KG1 (cell line): ENCODE data around the gene MDGA2.

ENCODE experiments used
- DNase-seq: peaks from one replicate; lab custom pipeline; 2025; lab: John Stamatoyannopoulos, UW

MDGA2 gene

GRCh38 chr14:47120645-47121044 is 554.8 kb downstream of the MDGA2 start:
- DNase-seq, result no peak

DNA sequence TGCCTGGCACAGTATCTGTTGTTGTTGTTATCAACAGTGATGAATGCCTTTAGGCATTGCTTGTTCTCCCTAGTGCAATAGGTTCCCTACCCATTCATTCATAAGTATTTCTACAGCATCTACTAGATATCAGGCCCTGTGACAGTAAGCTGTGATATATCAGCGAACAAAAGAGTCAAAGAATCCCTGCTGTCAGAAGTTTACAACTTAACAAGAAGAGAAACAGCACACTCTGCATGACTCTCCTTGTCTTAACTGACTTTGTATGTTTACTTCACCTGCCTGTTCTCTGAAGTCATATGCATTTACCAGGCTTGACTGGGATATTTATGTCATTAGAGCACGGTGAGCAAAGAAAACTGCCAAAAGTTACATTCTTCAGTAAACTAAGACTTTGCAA is 571.6 kb downstream of the MDGA2 start:
- no peak for DNase-seq

DNA sequence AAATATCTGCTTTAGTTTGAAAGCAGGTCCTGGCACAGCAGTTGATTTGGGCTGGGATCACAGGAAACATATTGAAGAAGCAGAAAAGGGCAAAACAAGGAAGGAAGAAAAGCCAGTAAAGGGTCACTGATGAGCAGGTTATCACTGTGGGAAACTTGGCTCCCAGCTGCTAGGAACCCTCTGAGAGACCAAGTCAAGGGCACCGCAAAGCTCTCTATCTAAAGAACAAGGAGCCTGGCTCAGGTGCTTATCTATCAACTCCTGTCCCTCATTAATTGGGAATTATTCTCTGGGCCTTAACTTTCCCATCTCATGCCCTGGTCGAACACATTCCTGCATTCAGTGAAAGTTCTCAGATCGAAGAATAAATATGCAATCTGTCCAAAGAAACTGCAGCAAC is 572.9 kb downstream of the MDGA2 start:
- no peak for DNase-seq

GRCh38 chr14:47085678-47086077 is 589.7 kb downstream of the MDGA2 start:
- DNase-seq, result no peak

DNA sequence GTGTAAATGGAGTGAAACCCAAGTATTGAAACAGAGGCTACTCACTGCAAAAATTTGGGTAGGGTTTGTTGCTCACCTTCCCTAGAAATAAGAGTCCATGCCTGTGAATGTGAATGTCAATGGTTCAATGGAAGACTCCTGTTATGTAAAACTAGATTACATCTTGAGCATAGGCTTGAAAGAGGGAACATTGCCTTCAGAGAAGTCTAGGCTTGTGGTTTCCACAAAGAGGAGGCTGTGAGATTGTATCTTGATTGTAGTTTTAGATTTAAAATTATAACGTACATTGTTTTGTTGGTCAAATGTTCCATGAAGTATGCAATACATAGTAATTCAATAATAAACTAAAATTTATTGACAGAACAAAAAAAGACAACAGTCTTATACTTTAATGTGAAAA is 610.1 kb downstream of the MDGA2 start:
- DNase-seq, result no peak

GRCh38 chr14:47060050-47060449 is 615.4 kb downstream of the MDGA2 start:
- no peak for DNase-seq

- no peak for DNase-seq
Measured at GRCh38 chr14:47057364-47057763, 618.0 kb downstream of the MDGA2 start.

DNA sequence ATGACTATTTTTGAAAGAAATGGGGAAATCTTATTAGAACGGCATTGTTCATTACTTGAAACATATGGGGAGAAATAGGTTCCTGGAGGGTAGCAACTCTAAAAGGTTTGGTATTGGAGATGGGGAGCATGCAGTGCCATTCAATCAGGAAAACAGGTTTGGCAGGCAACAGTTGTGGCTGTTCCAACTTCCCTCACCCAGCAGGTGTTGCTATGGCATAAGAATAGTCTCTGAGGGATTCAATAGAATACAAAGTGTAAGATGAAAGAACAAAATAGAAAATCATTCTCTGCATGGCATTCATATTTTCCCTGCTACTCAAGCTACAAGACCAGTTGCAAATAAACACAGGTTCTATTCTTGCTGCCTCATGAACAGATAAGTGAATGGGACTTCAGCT is 630.6 kb downstream of the MDGA2 start:
- DNase-seq, result no peak

DNA sequence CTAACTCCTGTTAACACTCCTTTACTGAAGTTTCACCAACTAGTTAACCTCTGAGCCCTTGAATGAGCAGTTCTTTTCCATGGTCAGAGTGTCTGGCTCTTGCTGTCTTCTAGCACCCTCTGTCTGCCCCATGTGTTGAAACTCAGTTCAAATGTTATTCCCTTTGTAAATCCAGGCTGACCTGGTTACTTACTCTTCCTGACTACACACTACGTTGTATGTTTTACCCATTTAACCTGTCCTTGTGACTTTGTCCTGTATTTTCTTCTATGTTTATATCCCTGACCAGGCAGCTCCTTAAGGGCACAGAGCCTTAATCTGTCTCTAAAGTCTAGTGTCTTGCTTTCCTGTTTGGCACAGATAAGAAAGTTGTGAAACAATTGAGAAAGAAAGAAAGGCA is 634.9 kb downstream of the MDGA2 start:
- DNase-seq, result no peak

DNA sequence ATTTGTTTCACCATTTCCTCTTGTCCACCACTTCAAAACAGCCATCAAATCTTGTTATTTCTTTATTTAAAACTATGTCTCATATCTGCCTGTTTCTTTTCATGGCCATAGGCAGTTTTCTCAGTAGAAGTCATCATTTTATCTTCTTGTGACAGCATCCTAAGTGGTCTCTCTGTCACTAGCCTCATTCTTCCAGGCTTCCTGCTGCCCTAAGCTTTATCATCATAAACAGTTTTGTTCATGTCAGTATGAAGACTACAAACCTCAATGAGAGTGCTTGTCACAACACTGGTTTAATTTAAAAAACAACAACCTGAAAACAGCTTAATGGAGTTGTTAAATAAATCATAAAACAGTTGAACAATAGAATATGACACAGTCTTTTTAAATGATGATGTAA is 636.1 kb downstream of the MDGA2 start:
- DNase-seq, result no peak

- no peak for DNase-seq
Measured at GRCh38 chr14:47022721-47023120, 652.7 kb downstream of the MDGA2 start.

DNA sequence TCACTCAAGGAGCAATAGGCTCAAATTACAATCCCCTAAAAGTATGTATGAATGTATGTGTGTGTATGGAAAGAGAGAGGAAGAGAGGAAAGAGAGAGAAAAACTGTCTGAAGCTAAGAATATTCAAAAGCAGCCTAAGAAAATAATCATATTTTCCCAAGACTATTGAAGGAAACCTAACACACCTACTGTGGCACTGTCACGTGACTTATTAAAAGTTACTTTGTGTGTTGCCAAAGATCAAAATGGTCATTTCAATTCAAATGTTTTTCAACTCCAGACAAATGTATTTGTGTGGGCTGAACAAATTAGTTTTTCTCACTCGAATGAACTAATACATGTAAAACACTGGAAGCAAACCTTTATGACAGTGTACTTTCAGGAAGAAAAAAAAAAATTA is 654.9 kb downstream of the MDGA2 start:
- no peak for DNase-seq

DNA sequence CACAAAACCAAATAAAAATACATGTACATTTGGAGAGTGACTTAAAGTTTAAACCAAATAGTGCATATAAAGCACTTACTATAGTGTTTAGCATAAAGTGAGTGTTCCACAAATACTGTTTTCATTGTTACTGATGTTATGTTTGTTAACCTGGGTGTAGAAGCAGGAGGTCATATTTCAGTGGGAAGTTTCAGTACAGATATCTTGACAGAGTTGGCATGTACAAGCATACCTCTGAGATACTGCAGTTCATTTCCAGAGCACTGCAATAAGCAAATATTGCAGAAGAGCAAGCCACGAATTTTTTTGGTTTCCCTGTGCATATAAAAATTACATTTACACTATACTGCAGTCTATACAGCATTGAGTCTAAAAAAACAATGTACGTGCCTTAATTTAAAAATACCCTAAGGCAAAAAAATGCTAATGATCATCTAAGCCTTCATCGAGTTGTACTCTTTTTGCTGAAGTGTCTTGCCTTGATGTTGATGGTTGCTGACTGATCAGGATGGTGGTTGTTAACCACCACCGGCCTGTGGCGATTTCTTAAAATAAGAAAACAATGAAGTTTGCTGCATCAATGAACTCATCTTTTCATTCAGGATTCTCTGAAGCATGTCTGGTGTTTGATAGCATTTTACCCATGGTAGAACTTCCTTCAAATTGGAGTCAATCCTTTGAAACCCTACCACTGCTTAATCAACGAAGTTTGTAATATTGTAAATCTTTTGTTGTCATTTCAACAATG is 662.7 kb downstream of the MDGA2 start:
- DNase-seq, result no peak

GRCh38 chr14:47009615-47010014 is 665.8 kb downstream of the MDGA2 start:
- DNase-seq, result no peak

DNA sequence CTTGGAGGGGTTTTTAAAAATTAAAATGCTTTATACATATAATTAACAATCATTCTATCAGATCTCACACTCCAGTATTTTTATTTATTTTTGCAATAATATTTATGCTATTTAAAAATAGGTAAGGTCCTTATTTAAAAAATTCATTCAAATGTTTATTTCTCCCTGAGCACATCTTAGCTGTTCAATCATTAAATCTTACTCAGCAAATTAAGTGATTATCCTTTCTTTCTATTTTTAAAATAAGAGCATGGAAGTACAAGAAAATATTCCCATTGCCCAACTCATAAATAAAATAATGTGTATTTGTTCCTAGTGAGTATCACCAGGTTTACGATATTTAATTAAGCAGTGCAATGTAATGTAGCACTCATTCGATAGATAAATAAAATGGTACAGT is 666.7 kb downstream of the MDGA2 start:
- DNase-seq, result no peak

DNA sequence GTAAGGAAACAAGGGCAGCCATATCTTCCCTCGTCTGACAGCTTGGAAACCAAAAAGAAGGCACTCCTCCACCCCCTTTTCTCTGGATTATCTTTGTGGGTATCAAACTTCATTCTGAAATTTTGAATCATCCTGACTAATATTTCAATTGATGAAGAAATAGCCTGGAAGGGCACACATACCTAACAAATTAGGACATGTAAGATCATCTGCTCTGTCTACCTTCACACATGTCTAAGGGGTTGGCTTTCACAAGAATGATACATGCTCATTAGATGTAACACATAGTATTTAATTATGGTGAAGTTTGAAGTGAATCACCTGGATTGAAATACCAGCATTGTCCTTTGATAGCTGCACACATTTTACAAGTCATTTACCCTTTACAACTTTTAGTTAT is 675.7 kb downstream of the MDGA2 start:
- DNase-seq, result no peak

- no peak for DNase-seq
Measured at GRCh38 chr14:46989566-46989965, 685.8 kb downstream of the MDGA2 start.

DNA sequence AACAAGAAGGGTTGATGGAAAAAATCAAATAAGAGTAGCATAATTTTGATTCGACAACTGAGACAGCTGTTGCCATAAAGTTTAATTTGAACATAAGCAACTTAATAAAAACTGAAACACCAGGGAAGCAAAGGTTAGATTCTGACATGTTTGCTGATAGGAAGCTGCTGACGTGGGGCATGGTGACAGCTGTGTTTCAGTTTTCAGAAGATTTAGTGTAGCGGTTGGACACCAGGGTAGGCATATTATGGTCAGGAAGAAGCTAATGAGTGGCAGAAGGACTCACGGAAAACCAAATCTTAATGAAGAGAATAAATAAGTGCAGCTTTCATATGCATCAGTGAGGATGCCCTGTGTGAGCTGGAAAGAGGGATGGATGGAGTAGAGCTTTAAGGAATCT is 687.1 kb downstream of the MDGA2 start:
- DNase-seq, result no peak

DNA sequence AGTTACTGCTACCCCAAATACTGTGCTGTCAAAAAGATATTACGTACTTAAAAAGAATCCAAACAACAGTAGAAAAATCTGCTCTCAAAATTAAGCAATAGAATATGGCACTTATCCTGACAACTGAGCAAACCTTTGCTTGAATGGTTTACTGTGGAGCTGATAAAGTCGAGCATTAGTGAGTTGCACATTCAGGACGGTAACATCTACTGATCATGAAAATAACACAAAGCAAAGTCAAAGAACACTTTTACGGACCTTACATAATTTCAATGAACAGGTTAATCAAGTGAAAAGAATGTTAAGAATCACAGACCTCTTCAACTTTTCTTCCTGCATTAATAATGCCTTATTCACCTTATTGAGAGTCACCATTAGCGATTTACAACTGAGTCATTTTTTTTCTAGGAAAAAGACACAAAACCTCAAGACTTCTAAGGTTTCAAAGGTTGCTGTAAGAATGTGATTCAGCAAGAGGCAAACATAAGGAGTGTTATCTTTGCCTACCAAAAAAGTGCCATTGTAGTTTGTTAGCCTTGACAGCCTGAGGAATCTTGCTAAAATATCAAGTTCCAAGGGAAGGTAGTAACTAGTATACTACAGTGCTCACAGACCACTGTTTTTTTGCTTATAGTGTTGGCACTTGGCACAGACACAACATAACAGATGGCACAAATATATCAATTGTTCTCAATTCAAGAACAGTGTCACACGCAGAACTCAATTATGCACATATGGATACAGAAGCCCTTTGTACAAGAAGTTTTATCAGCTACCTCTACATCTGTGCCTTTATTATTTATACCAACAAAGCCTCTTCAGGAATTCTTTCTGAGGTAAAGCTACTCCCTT is 689.6 kb downstream of the MDGA2 start:
- DNase-seq, result no peak

GRCh38 chr14:46973295-46973694 is 702.1 kb downstream of the MDGA2 start:
- DNase-seq, result no peak

DNA sequence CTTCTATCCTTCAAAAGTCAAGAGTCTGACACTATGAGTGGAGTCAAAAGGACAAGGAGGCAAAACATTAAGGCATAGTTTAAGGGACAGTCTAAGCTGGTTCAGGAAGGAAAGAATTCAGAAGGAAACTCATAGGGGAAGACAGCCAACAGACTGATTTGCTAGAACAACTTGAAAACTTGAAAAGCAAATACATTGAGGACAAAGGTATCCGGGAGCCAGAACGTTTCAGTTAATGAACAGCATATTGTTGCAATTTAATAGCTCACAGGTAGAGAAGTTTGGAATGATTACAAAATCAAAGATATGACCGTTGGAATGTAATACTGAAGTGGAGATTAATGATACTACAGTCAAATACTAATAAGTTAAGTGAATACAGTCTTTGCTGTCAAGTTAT is 711.0 kb downstream of the MDGA2 start:
- no peak for DNase-seq

DNA sequence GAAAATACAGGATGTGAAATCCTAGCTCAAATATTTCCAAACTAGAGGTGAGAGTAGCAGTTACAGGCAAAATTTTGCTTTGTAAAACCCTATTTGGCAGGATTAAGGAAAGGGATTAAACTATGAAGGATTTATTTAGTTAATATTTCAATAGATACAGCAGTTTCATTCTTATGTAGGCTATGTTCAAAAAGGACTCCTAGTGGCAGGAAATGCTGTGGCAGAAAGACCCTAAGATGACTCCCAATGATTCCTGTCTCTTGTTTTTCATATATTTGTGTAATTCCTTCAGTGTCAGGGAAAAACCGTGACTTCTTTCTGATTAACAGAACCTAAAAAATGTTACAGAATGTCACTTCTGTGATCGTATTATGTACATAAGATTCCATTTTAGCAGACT is 724.3 kb downstream of the MDGA2 start:
- DNase-seq, result no peak

DNA sequence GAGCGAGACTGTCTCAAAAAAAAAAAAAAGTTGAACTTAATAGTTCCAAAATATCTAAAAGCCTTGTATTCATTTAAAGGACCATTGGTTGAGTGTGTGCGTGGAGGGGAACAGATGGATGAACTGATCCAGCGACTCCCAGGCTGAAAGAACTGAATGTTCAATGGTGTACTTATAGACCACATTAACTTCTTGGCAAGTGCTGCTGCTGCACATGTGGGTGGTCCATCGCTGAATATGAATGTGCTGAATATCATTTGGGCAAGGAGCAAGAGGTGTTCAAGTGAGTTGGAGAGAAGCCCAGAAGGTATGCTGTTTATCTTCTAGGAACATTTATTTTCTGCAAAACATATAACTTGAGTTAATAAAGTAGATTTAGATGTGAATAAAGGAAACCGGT is 734.8 kb downstream of the MDGA2 start:
- DNase-seq, result no peak

DNA sequence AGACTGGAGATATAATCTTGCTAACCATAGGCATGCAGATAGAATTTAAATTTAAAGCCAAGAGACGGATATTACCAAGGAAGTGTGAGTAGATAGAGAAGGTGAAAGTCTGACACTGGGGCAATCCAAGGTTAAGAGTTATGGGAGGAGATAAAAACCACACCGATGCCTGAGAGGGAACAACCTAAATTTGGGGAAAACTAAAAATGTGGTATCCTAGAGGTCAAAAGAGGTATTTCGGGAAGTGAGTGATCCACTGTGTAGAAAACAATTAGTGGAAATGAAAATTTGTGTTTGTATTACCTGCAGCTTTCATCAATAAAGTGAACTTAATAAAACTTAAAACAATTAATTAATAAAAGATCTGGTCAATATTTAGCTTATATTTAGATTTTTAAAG is 754.9 kb downstream of the MDGA2 start:
- no peak for DNase-seq
